ENCODE results near the gene TEX55.
"Not testable (repeated sequence)": the region's sequence is repeated elsewhere in the genome, so short reads cannot be mapped to it uniquely, and the experiment has no call there.

Gene TEX55

GRCh38 chr3:119161240-119161639, 15.3 kb downstream of the TEX55 start:
- no peak for DNase-seq

- DNase-seq = not testable (repeated sequence)
Measured at GRCh38 chr3:119164745-119165144, 18.8 kb downstream of the TEX55 start.

- DNase-seq = no peak
Measured at GRCh38 chr3:119170821-119171220, 24.9 kb downstream of the TEX55 start.

- DNase-seq = no peak
Measured at GRCh38 chr3:119173325-119173724, 27.4 kb downstream of the TEX55 start, which contains the start of gene UPK1B. Gene UPK1B, plus strand, starts transcription at chr3:119173598. Its CDS starts 13,144 bp downstream, at chr3:119186742.

- DNase-seq = no peak
Measured at GRCh38 chr3:119175872-119176756, 30.1 kb downstream of the TEX55 start.

GRCh38 chr3:119176778-119177177, 30.8 kb downstream of the TEX55 start:
- DNase-seq = no peak

- DNase-seq = no peak
Measured at GRCh38 chr3:119177321-119177720, 31.4 kb downstream of the TEX55 start.

- no peak for DNase-seq
Measured at GRCh38 chr3:119181765-119182164, 35.8 kb downstream of the TEX55 start.

- DNase-seq = no peak
Measured at GRCh38 chr3:119184111-119184510, 38.1 kb downstream of the TEX55 start.

- DNase-seq = no peak
Measured at GRCh38 chr3:119184796-119185570, 39.0 kb downstream of the TEX55 start.

- no peak for DNase-seq
Measured at GRCh38 chr3:119187266-119187665, 41.3 kb downstream of the TEX55 start.

- no peak for DNase-seq
Measured at GRCh38 chr3:119191800-119192199, 45.8 kb downstream of the TEX55 start.

GRCh38 chr3:119194237-119195150, 48.5 kb downstream of the TEX55 start:
- DNase-seq = no peak

- no peak for DNase-seq
Measured at GRCh38 chr3:119195151-119195476, 49.1 kb downstream of the TEX55 start.

GRCh38 chr3:119195911-119196310, 49.9 kb downstream of the TEX55 start:
- DNase-seq = no peak

All from CD4-positive, alpha-beta T cell treated with Interleukin-4 for 1 hour (primary cell).